Suprapubic skin (tissue), 4 donors: ENCODE measurements around the gene KRTAP5-4.
"Not testable (repeated sequence)": the region's sequence is repeated elsewhere in the genome, so short reads cannot be mapped to it uniquely, and the experiment has no call there.

ENCODE experiments used
- POLR2A ChIP-seq, 2 donors: fragments of 450-650 bp; IDR thresholded peaks; one replicate each; pipeline ENCODE4 v1.6.1; 2017; ENCODE audit warnings: antibody characterized with exemption in 2 of 2, mild to moderate bottlenecking in 2 of 2, moderate library complexity in 2 of 2
- POLR2AphosphoS5 ChIP-seq, 3 donors: sonication (generic); formaldehyde crosslinking; IDR thresholded peaks; one replicate each; pipeline ENCODE4 v1.6.1; 2017; ENCODE audit warnings: antibody characterized with exemption in 3 of 3

DNA sequence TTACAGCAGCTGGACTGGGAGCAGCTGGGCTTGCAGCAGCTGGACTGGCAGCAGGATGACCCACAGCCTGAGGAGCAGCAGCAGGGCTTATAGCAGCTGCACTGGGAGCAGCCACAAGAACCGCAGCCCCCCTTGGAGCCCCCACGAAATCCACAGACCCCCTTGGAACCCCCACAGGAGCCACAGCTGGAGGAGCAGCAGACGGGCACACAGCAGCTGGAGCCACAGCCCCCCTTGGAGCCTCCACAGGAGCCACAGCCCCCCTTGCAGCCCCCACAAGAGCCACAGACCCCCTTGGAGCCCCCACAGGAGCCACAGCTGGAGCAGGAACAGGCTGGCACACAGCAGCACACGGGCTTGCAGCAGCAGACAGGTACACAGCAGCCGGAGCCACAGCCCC is 14.0 kb downstream of the KRTAP5-4 start:
- not testable (repeated sequence) for TF ChIP-seq POLR2A, POLR2AphosphoS5 (IDR thresholded peaks at IDR 0.05)
